Embryonic facial prominence (tissue), 1 donor: Measurements from ENCODE around the gene ABT1.
"Not testable (repeated sequence)": the region's sequence is repeated elsewhere in the genome, so short reads cannot be mapped to it uniquely, and the experiment has no call there.

Experiments
- DNase-seq: peaks from one replicate; pipeline ENCODE4 v3.0.0-alpha.2; 2016; ENCODE audit errors: extremely low spot score

Gene ABT1

GRCh38 chr6:26596579-26597388, at the start of gene ABT1:
Gene ABT1 (plus strand): TSS chr6:26596953. CDS start chr6:26596983, 30 bp downstream.
- peak; percentile 95 for DNase-seq

- not testable (repeated sequence) for DNase-seq
These were observed 49.4 kb upstream of the ABT1 start for GRCh38 chr6:26547363-26547762.

GRCh38 chr6:26550250-26550993, 46.3 kb upstream of the ABT1 start:
- DNase-seq: no peak

- DNase-seq: no peak
These were observed 44.5 kb upstream of the ABT1 start for GRCh38 chr6:26552205-26552604.

- no peak for DNase-seq
These were observed 44.0 kb upstream of the ABT1 start for GRCh38 chr6:26552640-26553188.

- DNase-seq: peak; percentile 76
These were observed 43.5 kb upstream of the ABT1 start for GRCh38 chr6:26553264-26553634.

- DNase-seq: peak; percentile 69
These were observed 42.9 kb upstream of the ABT1 start for GRCh38 chr6:26553635-26554446.

GRCh38 chr6:26554447-26554696, 42.4 kb upstream of the ABT1 start:
- no peak for DNase-seq

- no peak for DNase-seq
These were observed 41.9 kb upstream of the ABT1 start for GRCh38 chr6:26554697-26555504.

- no peak for DNase-seq
These were observed 41.1 kb upstream of the ABT1 start for GRCh38 chr6:26555505-26556262.

- no peak for DNase-seq
These were observed 40.3 kb upstream of the ABT1 start for GRCh38 chr6:26556263-26557070.

- DNase-seq: no peak
These were observed 35.0 kb upstream of the ABT1 start for GRCh38 chr6:26561533-26562466.

- no peak for DNase-seq
These were observed 33.3 kb upstream of the ABT1 start for GRCh38 chr6:26563488-26563887.

GRCh38 chr6:26568601-26569432, 27.9 kb upstream of the ABT1 start:
- peak; percentile 88 for DNase-seq

- DNase-seq: no peak
These were observed 27.4 kb upstream of the ABT1 start for GRCh38 chr6:26569433-26569764.

GRCh38 chr6:26570027-26570809, 26.5 kb upstream of the ABT1 start:
- DNase-seq: no peak
